Activated CD4-positive, alpha-beta T cell treated with anti-CD3 and anti-CD28 coated beads for 36 hours (primary cell): ENCODE results near the gene FCHSD1. TPM values are rescaled to one million over a fixed set of nuclear protein-coding genes. Genes with fewer than 3 reads are reported as not detected.

Source experiments
- ATAC-seq: fragments of 200-7000 bp; cut with Tn5 transposase; one replicate; pipeline ENCODE4 v1.10.0; 2021; ENCODE audit warnings: mild to moderate bottlenecking, moderate library complexity
- CTCF ChIA-PET: fragments of 350-600 bp; sonication (Branson Sonifier 250); formaldehyde crosslinking; loops from one replicate; lab custom pipeline; 2021; ENCODE audit warnings: antibody characterized with exemption; lab: Charles Lee
- POLR2A ChIA-PET: fragments of 350-600 bp; sonication (Branson Sonifier 250); formaldehyde crosslinking; loops from one replicate; lab custom pipeline; 2021; ENCODE audit warnings: antibody characterized with exemption, inconsistent platforms; lab: Charles Lee
- DNase-seq: peaks from one replicate; pipeline ENCODE4 v3.0.0-alpha.2; 2020
- H3K27ac Mint-ChIP-seq: one replicate; pipeline ENCODE4 v1.8.0; 2021; ENCODE audit warnings: mixed read lengths
- H3K27me3 Mint-ChIP-seq: one replicate; pipeline ENCODE4 v1.8.0; 2021; ENCODE audit warnings: mixed read lengths
- H3K36me3 Mint-ChIP-seq: one replicate; pipeline ENCODE4 v1.8.0; 2021; ENCODE audit warnings: low read depth, mixed read lengths
- H3K4me1 Mint-ChIP-seq: one replicate; pipeline ENCODE4 v1.8.0; 2021; ENCODE audit warnings: mixed read lengths
- H3K4me3 Mint-ChIP-seq: one replicate; pipeline ENCODE4 v1.8.0; 2021; ENCODE audit warnings: mild to moderate bottlenecking, moderate library complexity, mixed read lengths
- H3K9me3 Mint-ChIP-seq: one replicate; pipeline ENCODE4 v1.8.0; 2021; ENCODE audit warnings: low read depth, mixed read lengths
- intact Hi-C, 2 experiments: fragments of 100-400 bp; cut with DNase I in 1 of 2; cut with micrococcal nuclease in 1 of 2; formaldehyde crosslinking; loops; one replicate each; pipeline versions ENCODE4 v1.14.2 to v1.15.1; 2022 to 2024; cut with DNase I, micrococcal nuclease
- total RNA-seq, 2 experiments: library from RNA; stranded (reverse); gene quantifications; one replicate each; pipeline ENCODE4 v1.2.3, GENCODE V29; 2021

FCHSD1 gene
- total RNA-seq, 2 experiments from 2014 or later = 28.2 to 32.9 TPM

DNA sequence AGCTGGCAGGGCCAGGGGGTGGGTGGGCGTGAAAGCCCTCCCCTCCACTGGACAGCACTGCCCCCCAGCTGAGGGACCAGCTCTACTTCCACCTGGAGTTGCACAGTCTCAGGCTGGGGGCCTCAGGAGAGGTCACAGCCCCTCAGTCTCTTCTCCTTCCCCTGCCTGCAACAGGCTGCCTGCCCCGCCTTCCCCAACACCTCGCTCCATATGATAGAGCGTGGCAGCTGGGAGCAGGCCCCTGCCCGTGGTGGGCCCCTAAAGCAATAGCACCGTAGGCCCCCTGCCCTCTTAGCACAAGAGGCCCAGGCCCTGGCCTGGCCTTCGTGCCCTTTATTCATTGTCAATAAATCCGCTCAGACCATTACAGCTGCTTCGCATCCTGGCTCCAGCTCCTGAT, 10.5 kb downstream of the FCHSD1 start:
- ATAC-seq = no peak
- H3K4me1 Mint-ChIP-seq = peaks cover 26% of the 10 kb centered on the region
- no peaks in the 10 kb centered on the region for H3K9me3 Mint-ChIP-seq
- H3K27me3 Mint-ChIP-seq = no peaks in the 10 kb centered on the region
- CTCF ChIA-PET = interaction anchor here (1.1 to 3.1 kb wide), 5 partner anchors 10 to 320 kb away, joined by 3 to 30 read pairs (median 4); no protein-coding TSS in a partner anchor
- POLR2A ChIA-PET = interaction anchor here (1.7 kb wide), 1 partner anchor 49 kb away, joined by 4 read pairs; no protein-coding TSS in a partner anchor
- intact Hi-C loops = no loop called here
- H3K27ac Mint-ChIP-seq = no peak overlapping the region
- no peak for DNase-seq
- H3K36me3 Mint-ChIP-seq = peaks cover 39% of the 10 kb centered on the region
- H3K4me3 Mint-ChIP-seq = no peak overlapping the region

DNA sequence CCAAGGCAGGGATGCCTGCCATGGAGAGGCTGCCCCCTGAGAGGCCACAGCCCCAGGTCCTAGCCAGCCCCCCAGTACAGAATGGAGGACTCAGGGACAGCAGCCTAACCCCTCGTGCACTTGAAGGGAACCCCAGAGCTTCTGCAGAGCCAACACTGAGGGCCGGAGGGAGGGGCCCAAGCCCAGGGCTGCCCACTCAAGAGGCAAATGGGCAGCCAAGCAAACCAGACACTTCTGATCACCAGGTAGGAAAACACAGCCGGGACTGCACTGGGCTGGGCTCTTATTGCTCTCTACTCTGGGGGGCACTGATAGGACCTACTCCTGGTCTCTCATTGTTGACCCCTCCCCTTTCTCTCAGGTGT, 11.2 kb downstream of the FCHSD1 start:
- ChIA-PET POLR2A (no interaction called here), CTCF (interaction anchor here (0.6 to 4.6 kb wide), 6 partner anchors 9 to 81 kb away, joined by 3 to 30 read pairs (median 8); no protein-coding TSS in a partner anchor)
- ATAC-seq (no peak), DNase-seq (no peak)
- Mint-ChIP-seq H3K27ac (no peak overlapping the region), H3K4me3 (no peak overlapping the region), H3K4me1 (peaks cover 33% of the 10 kb centered on the region), H3K9me3 (no peaks in the 10 kb centered on the region), H3K27me3 (no peaks in the 10 kb centered on the region), H3K36me3 (peaks cover 40% of the 10 kb centered on the region)
- intact Hi-C loops = no loop called here

DNA sequence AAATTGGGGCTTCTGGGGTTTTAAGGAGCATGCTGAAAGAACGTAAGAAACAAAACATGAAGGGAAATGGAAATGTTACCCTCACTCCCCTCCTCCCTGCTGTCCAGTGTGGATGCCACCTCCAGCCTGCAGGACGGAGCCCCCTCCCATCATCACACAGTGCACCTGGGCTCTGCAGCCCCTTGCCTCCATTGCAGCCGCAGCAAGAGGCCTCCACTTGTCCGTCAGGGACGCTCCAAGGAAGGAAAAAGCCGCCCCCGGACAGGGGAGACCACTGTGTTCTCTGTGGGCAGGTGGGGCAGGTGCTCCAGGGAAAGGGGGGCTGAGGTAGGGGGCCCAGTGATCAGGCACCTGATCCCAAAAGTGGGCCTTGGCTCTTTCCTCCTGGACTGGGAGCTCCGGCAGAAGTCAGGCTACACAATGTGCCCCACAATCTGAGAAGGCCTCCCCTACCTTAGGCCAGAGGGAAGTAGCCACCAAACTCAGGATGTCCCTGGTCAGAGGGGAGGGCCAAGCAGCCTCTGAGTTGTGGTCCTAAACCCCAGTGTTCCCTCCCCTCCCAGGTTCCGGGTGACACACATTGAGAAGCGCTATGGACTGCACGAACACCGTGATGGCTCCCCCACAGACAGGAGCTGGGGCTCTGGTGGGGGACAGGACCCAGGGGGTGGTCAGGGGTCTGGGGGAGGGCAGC, 11.7 kb downstream of the FCHSD1 start:
- Mint-ChIP-seq H3K36me3 (peaks cover 41% of the 10 kb centered on the region), H3K27ac (peak overlapping the region; percentile 37), H3K4me1 (peaks cover 38% of the 10 kb centered on the region), H3K9me3 (no peaks in the 10 kb centered on the region), H3K27me3 (no peaks in the 10 kb centered on the region), H3K4me3 (no peak overlapping the region)
- ChIA-PET CTCF (interaction anchor here (0.6 to 4.6 kb wide), 5 partner anchors 9 to 81 kb away, joined by 4 to 25 read pairs (median 14); no protein-coding TSS in a partner anchor), POLR2A (no interaction called here)
- intact Hi-C loops = loop anchor here in 1 of 2 experiments (5.0 kb wide), 1 partner anchor 317 kb away; the partner anchor contains the start of gene TAF7
- ATAC-seq (no peak), DNase-seq (no peak)

DNA sequence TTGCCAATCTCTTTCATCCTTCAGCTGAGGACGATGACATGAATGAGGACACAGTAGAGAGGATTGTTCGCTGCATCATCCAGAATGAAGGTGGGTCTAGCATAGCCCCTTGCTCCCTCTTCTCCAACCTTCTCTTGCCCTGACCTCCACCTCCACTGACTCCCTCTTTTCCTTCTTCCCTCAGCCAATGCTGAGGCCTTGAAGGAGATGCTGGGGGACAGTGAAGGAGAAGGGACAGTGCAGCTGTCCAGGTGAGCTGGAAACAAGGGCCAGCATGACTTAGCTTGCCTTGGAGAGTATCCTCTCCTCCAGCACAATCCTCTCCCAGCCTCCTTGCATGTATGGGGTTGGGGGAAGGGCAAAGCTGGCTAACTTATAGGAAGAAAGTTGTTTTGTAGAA, 12.4 kb downstream of the FCHSD1 start:
- DNase-seq (no peak), ATAC-seq (no peak)
- CTCF ChIA-PET = interaction anchor here (1.2 to 4.6 kb wide), 5 partner anchors 10 to 75 kb away, joined by 3 to 25 read pairs (median 14); no protein-coding TSS in a partner anchor
- peaks cover 45% of the 10 kb centered on the region for H3K4me1 Mint-ChIP-seq
- peak overlapping the region; percentile 92 for H3K27ac Mint-ChIP-seq
- peaks cover 43% of the 10 kb centered on the region for H3K36me3 Mint-ChIP-seq
- H3K27me3 Mint-ChIP-seq = no peaks in the 10 kb centered on the region
- no peaks in the 10 kb centered on the region for H3K9me3 Mint-ChIP-seq
- H3K4me3 Mint-ChIP-seq = peak overlapping the region; percentile 92
- POLR2A ChIA-PET = interaction anchor here (0.5 to 2.8 kb wide), 2 partner anchors 30 to 47 kb away, joined by 3 to 10 read pairs; no protein-coding TSS in a partner anchor
- intact Hi-C loops = loop anchor here (1.0 to 5.0 kb wide), 3 partner anchors 13 to 316 kb away; partner anchors contain the start of genes FCHSD1 (in 1 of the 2) and TAF7 (in 1 of the 2)

DNA sequence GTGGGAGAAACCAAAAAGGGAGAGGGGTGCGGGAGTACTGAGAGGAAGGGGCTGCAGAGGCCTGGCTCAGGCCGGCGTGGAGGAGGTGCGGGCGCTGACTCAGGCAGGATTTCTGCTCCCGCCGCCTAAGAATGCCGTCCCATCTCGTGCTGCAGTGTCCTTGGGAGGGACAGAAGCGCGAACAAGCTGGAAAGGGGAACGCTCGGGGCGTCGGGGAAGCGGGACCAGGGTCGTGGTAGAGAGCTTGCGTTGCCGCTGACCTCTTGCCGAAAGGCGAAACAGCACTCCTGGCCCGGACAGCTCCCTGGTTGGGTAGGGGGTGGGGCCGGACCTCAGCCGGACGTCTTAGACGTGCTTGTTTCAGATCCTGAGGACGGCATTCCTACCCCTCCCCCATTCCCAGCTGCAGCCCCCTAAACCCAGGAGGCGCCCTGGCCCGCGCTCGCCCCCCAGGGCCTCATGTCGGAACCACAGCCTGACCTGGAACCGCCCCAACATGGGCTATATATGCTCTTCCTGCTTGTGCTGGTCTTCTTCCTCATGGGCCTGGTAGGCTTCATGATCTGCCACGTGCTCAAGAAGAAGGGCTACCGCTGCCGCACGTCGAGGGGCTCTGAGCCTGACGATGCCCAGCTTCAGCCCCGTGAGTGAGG, 13.3 kb downstream of the FCHSD1 start:
- H3K9me3 Mint-ChIP-seq = no peaks in the 10 kb centered on the region
- CTCF ChIA-PET = interaction anchor here (0.5 to 10.7 kb wide), 13 partner anchors 11 to 241 kb away, joined by 3 to 161 read pairs (median 9); partner anchors contain the start of gene DIAPH1

DNA sequence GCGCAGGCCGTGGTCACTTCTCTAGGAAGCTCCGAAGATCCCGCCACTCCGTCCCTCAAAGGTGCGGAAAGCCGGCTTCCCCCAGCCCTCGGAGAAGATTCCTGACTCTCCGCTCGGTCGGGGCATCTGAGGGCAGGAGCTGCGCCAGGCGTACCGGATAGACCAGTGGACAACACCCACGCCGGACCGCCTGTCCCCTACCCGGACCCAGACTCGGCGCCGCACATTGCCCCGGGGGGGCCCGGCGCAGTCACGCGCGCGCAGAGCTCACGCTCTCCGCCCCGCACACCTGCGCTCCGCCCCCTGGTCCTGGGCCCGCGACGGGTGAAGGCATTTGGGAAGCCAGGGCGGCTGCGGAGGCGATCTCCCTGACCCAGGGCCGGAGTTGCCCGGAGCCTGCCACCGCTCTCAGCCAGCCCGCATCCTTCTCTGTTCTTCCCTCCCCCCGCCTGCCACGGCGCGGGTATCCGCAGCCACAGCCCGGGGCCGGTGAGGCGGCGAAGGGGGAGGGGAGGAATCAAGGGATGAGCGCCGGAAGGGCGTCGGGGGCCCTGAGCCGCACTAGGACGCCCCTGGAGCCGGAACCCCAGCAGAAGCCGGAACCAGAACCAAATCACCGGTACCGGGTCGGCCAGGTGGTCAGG, 14.0 kb downstream of the FCHSD1 start:
- peak; percentile 46 for ATAC-seq
- Mint-ChIP-seq H3K4me3 (peak overlapping the region; percentile 92), H3K9me3 (no peaks in the 10 kb centered on the region), H3K27ac (peak overlapping the region; percentile 92), H3K27me3 (no peaks in the 10 kb centered on the region), H3K4me1 (peaks cover 50% of the 10 kb centered on the region), H3K36me3 (peaks cover 48% of the 10 kb centered on the region)
- CTCF ChIA-PET = interaction anchor here (0.5 to 10.7 kb wide), 21 partner anchors 11 to 323 kb away, joined by 3 to 161 read pairs (median 5); partner anchors contain the start of gene DIAPH1
- POLR2A ChIA-PET = interaction anchor here (0.5 to 2.8 kb wide), 12 partner anchors 9 to 331 kb away, joined by 3 to 17 read pairs (median 4); partner anchors contain the start of genes DELE1, DIAPH1, FCHSD1 and RNF14
- intact Hi-C loops = loop anchor here in 1 of 2 experiments (5.0 kb wide), 1 partner anchor 315 kb away; the partner anchor contains the start of gene TAF7
- peak; percentile 70 for DNase-seq

More for the DNA sequence above, 13.3 kb downstream of the FCHSD1 start:
- H3K4me3 Mint-ChIP-seq = peak overlapping the region; percentile 92
- H3K36me3 Mint-ChIP-seq = peaks cover 45% of the 10 kb centered on the region
- H3K4me1 Mint-ChIP-seq = peaks cover 47% of the 10 kb centered on the region
- POLR2A ChIA-PET = interaction anchor here (0.5 to 2.8 kb wide), 6 partner anchors 13 to 331 kb away, joined by 3 to 17 read pairs (median 8); partner anchors contain the start of genes DELE1, DIAPH1, FCHSD1 and RNF14
- ATAC-seq (peak; percentile 39), DNase-seq (peak; percentile 73)
- H3K27ac Mint-ChIP-seq = peak overlapping the region; percentile 92
- intact Hi-C loops = loop anchor here (1.0 to 5.0 kb wide), 3 partner anchors 13 to 316 kb away; partner anchors contain the start of genes FCHSD1 (in 1 of the 2) and TAF7 (in 1 of the 2)
- H3K27me3 Mint-ChIP-seq = no peaks in the 10 kb centered on the region

DNA sequence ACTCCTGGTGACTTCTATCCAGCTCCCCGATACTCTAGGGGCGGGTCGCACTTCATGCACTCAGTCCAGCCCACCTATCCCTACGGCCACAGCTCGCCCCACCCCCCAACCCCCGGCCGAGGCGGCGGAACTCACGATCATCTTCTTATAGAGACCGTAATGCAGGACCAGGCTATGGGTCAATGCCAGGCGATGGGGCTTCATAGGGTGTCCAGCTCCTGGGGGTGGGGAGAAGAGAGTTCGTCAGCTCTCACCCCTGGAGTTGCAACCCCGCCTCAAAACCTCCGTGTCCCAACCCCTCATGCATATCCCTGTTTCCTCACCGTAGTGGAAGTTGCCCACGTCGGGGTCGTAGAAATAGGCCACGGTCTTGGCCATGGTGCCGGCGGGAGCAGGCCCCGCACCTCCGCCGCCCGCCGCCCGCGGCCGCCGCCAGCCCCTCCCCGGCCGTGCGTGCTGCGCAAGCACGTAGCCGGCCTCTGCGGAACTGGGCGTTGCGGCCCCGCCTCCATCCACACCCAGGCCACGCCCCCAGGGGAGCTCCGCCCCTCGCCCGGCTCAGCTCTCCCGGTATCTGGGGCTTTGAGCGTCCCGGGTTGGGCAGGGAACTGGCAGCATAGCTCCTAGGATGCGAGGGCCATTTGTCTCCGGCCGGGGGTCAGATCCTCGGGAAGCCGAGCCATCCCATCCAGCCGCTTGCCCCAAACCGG, 14.7 kb downstream of the FCHSD1 start, which contains the start of the genes HDAC3 and RELL2:
TSS of gene HDAC3 (minus strand) at position 437 of the 710 bp plus-strand sequence. CDS start at position 378, 59 bp downstream.
TSS of gene RELL2 (plus strand) at position 585 of the 710 bp plus-strand sequence. CDS start 1,229 bp downstream, outside the sequence.
- intact Hi-C loops = loop anchor here (1.0 to 5.0 kb wide), 6 partner anchors 15 to 314 kb away; partner anchors contain the start of genes FCHSD1 (in 1 of the 2) and TAF7 (in 1 of the 2)
- POLR2A ChIA-PET = interaction anchor here (0.5 to 2.8 kb wide), 12 partner anchors 10 to 332 kb away, joined by 3 to 17 read pairs (median 4); partner anchors contain the start of genes DELE1, DIAPH1, FCHSD1 and RNF14
- CTCF ChIA-PET = interaction anchor here (0.7 to 10.7 kb wide), 18 partner anchors 12 to 324 kb away, joined by 3 to 161 read pairs (median 8); partner anchors contain the start of gene DIAPH1
- H3K27me3 Mint-ChIP-seq = no peaks in the 10 kb centered on the region
- peak within 1 kb of the TSS; percentile 92 for H3K4me3 Mint-ChIP-seq
- DNase-seq (peak; percentile 97), ATAC-seq (peak; percentile 82)
- H3K36me3 Mint-ChIP-seq = peaks cover 49% of the 10 kb centered on the region
- H3K27ac Mint-ChIP-seq = peak within 1 kb of the TSS; percentile 92
- H3K9me3 Mint-ChIP-seq = no peaks in the 10 kb centered on the region
- peaks cover 45% of the 10 kb centered on the region for H3K4me1 Mint-ChIP-seq

DNA sequence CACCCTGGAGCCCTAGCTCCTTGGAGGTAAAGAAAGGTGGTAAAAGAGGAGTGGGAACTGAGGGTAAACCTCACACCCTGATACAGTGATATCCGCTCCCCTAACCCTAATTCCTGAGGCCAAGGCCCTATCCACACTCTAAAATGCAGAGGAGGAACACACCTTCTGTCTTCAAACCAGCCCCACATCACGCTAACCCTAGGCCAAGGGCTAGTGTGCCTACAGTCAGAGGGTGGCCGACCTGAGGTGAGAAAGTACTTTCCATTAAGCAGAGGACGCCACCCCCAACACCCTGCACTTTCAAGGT, 15.2 kb downstream of the FCHSD1 start:
- peaks cover 40% of the 10 kb centered on the region for H3K4me1 Mint-ChIP-seq
- POLR2A ChIA-PET = interaction anchor here (1.2 to 2.3 kb wide), 5 partner anchors 10 to 287 kb away, joined by 3 to 17 read pairs (median 6); partner anchors contain the start of genes DELE1, DIAPH1 and FCHSD1
- H3K9me3 Mint-ChIP-seq = no peaks in the 10 kb centered on the region
- H3K27ac Mint-ChIP-seq = peak overlapping the region; percentile 72
- H3K36me3 Mint-ChIP-seq = peaks cover 44% of the 10 kb centered on the region
- CTCF ChIA-PET = interaction anchor here (1.1 to 10.7 kb wide), 10 partner anchors 10 to 325 kb away, joined by 4 to 161 read pairs (median 12); partner anchors contain the start of gene DIAPH1
- intact Hi-C loops = loop anchor here (1.0 to 5.0 kb wide), 6 partner anchors 15 to 314 kb away; partner anchors contain the start of genes FCHSD1 (in 1 of the 2) and TAF7 (in 1 of the 2)
- H3K27me3 Mint-ChIP-seq = no peaks in the 10 kb centered on the region
- H3K4me3 Mint-ChIP-seq = peak overlapping the region; percentile 92
- DNase-seq (no peak), ATAC-seq (no peak)

DNA sequence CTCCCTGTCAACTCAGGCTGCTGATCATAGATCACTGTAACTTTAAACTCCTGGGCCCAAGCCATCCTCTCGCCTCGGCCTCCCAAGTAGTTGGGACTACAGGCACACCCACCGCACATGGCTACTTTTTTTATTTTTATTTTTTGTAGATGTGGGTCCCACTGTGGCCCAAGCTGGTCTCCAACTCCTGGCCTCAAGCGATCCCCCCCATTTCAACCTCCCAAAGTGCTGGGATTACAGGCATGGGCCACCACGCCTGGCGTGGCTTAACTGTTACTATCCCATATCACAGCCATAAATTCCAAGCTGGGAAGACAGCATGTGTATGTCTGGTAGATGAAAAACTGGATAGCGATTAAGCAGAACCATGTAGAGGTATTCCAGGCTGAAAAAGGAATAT, 15.6 kb downstream of the FCHSD1 start:
- DNase-seq (no peak), ATAC-seq (no peak)
- intact Hi-C loops = loop anchor here (1.0 to 5.0 kb wide), 6 partner anchors 16 to 313 kb away; partner anchors contain the start of genes FCHSD1 (in 1 of the 2) and TAF7 (in 1 of the 2)
- POLR2A ChIA-PET = interaction anchor here (1.4 to 2.3 kb wide), 4 partner anchors 16 to 288 kb away, joined by 3 to 17 read pairs (median 9); partner anchors contain the start of genes DELE1, DIAPH1 and FCHSD1
- Mint-ChIP-seq H3K27me3 (no peaks in the 10 kb centered on the region), H3K36me3 (peaks cover 40% of the 10 kb centered on the region), H3K27ac (peak overlapping the region; percentile 72), H3K4me3 (peak overlapping the region; percentile 92), H3K4me1 (peaks cover 36% of the 10 kb centered on the region), H3K9me3 (no peaks in the 10 kb centered on the region)
- CTCF ChIA-PET = interaction anchor here (0.6 to 10.7 kb wide), 9 partner anchors 10 to 325 kb away, joined by 3 to 161 read pairs (median 15); partner anchors contain the start of gene DIAPH1
